GM12873 (cell line): ENCODE data around the gene REPS2.

ENCODE experiments used
- CTCF ChIP-seq: IDR thresholded peaks from 2 replicates; pipeline ENCODE4 v1.5.1; 2012; ENCODE audit warnings: low read depth, mild to moderate bottlenecking, moderate library complexity, low read length, control low read depth; ENCODE audit not compliant: insufficient read depth; ENCODE audit errors: missing control alignments

REPS2 gene

GRCh38 chrX:17067534-17067933 is 121.1 kb downstream of the REPS2 start:
- no peak for TF ChIP-seq CTCF

GRCh38 chrX:17072301-17072700 is 125.8 kb downstream of the REPS2 start:
- TF ChIP-seq CTCF, result no peak

GRCh38 chrX:17072721-17073230 is 126.3 kb downstream of the REPS2 start:
- TF ChIP-seq CTCF, result no peak

- no peak for TF ChIP-seq CTCF
Observed at GRCh38 chrX:17075004-17075403, 128.5 kb downstream of the REPS2 start.

- no peak for TF ChIP-seq CTCF
Observed at GRCh38 chrX:17077361-17077760, 130.9 kb downstream of the REPS2 start.

- no peak for TF ChIP-seq CTCF
Observed at GRCh38 chrX:17078031-17078720, 131.7 kb downstream of the REPS2 start.

GRCh38 chrX:17081511-17081910 is 135.1 kb downstream of the REPS2 start:
- TF ChIP-seq CTCF, result no peak
